Heart left ventricle (tissue), 13 donors: ENCODE results near the gene PYCARD.

ENCODE experiments used
- CTCF ChIP-seq, 12 donors: fragments of 200-600 bp; sonication (generic) in 4 of 12; IDR thresholded peaks; one replicate each; pipeline versions ENCODE4 v1.5.0 to v1.8.0; 2018 to 2022; ENCODE audit warnings: antibody characterized with exemption in 12 of 12, mild to moderate bottlenecking in 5 of 12
- POLR2A ChIP-seq, 2 donors: fragments of 450-650 bp; IDR thresholded peaks; one replicate each; pipeline ENCODE4 v1.6.1; 2017; ENCODE audit warnings: antibody characterized with exemption in 2 of 2, mild to moderate bottlenecking in 2 of 2, moderate library complexity in 2 of 2
- donor health status: ischemic (EF 13 %, LVEDD 7.1; RV severe dilation, severe dysfunction).
- donor health status: DM: no; HTN: yes; CAD: no.
- donor health status: DM: no; HTN: no; CAD: no.
- donor health status: ischemic (EF 25% LVEDD 6.9; RV normal size, moderate dysfunction).
- donor health status: ischemic (EF 25% LVEDD 5.7; RV mildly dilated, moderate dysfunction).
- donor health status: ischemic (EF 35%, LVEDD 5.7; RV mildly dilated, moderate dysfunction).
- donor health status: nonischemic (EF 11% LVEDD 7.7; RV severe dilation, severe dysfunction).
- donor health status: DM: yes; HTN: yes; CAD: no.
- donor health status: PGD.
- donor health status: ischemic (EF 29% LVEDD 5.4; RV normal size, mild dysfunction).
- donor health status: nonischemic (EF 23%, LVEDD 6.1; RV moderate dilation, normal function).

- no peak for TF ChIP-seq POLR2A (IDR thresholded peaks at IDR 0.05)
- no peak for TF ChIP-seq CTCF (IDR thresholded peaks at IDR 0.05)
These were observed 25.6 kb upstream of the PYCARD start for GRCh38 chr16:31228206-31228605.
